Pons (tissue), 1 donor: Measurements from ENCODE around the gene MYCL.
A peak's percentile ranks its signal among the peaks of the same experiment; 100 is the strongest.
"Not testable (repeated sequence)": the region's sequence is repeated elsewhere in the genome, so short reads cannot be mapped to it uniquely, and the experiment has no call there.

Experiments used
- DNase-seq: peaks from one replicate; pipeline ENCODE4 v3.0.0-alpha.2; 2016; ENCODE audit warnings: low spot score

The MYCL gene

DNA sequence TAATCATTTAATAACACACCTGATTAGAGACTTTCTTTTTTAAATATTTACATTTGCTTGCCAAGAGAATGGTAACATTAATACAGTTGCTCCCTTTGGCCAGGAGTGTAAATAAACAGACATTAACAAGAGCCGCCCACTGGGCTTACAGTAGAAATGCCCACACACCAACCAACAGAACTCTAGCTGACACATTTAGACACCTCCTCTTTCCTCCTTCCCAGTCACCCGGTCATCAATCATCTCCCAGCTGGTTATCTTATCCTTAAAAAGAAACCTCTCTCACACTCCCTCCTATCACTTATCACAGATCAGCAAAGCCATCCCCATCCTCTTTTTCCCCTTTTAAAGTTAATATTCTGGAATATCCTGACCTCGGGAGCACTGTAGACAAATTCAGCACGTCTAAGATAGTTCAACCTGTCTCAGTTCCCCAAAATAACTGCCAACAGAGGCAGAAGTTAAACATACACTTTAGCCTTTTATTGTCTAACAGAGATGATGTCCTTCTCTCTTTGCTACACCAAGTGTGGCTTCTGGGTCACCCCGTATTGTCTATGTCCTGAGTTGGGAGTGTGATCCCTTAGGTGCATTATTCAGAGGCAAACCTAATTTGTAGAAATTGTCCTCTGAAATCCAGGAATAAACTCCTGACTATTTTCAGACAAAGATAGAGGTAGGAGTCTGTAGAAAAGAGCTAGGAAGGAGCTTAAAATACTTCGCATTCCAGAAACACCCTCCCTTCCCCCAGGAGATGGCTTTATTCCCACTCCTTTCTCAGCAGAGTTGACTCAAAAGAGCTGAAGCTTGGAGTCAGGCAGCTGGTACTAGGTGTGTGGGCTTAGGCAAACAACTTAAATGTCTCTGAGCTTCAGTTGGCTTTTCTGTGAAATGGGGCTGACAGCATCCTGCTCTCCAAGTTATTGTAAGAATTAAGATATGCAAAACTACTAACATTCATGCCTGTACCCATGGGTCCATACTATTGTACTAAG, 8.8 kb downstream of the MYCL start:
- DNase-seq: no peak

- no peak for DNase-seq
Measured at GRCh38 chr1:39890880-39891279, 10.8 kb downstream of the MYCL start.

DNA sequence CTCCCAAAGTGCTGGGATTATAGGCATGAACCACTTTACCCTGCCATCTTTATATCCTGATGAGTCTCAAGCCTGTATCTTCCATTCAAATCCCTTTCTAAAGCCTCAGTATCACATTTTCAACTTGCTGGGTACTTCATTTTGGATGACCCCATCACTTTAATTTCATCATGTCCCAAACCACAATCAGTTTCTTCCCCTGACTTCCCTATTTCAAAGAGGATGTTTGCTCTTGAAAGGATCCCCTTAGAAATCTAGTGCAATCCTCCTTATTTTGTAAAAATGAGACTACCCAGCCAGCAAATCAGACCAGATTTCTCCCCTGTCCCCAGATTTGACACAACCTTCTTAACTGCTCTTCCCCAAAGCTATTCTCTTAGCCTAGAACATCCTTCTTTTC, 11.4 kb downstream of the MYCL start:
- peak; percentile 79 for DNase-seq

- no peak for DNase-seq
Measured at GRCh38 chr1:39886757-39887231, 14.9 kb downstream of the MYCL start.

GRCh38 chr1:39885516-39885915, 16.2 kb downstream of the MYCL start:
- DNase-seq: no peak

DNA sequence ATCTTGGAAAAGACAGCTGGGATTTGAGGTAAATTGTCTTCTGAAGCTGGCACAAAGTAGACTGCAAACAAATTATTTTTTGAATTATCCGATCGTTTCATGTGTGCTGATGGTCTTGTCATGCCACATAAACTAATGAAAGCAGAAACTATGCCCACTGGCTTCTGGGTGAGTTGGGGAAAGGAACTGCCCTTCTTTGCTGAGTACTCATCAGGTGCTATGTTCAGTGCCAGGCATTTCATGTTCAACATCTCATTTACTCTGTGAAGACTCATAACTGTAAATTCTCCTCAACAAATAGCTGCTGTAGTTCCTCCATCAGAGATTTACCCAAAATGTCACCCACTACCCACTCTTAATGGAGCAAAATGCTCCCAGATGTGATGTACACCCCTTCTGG, 19.6 kb downstream of the MYCL start:
- no peak for DNase-seq

DNA sequence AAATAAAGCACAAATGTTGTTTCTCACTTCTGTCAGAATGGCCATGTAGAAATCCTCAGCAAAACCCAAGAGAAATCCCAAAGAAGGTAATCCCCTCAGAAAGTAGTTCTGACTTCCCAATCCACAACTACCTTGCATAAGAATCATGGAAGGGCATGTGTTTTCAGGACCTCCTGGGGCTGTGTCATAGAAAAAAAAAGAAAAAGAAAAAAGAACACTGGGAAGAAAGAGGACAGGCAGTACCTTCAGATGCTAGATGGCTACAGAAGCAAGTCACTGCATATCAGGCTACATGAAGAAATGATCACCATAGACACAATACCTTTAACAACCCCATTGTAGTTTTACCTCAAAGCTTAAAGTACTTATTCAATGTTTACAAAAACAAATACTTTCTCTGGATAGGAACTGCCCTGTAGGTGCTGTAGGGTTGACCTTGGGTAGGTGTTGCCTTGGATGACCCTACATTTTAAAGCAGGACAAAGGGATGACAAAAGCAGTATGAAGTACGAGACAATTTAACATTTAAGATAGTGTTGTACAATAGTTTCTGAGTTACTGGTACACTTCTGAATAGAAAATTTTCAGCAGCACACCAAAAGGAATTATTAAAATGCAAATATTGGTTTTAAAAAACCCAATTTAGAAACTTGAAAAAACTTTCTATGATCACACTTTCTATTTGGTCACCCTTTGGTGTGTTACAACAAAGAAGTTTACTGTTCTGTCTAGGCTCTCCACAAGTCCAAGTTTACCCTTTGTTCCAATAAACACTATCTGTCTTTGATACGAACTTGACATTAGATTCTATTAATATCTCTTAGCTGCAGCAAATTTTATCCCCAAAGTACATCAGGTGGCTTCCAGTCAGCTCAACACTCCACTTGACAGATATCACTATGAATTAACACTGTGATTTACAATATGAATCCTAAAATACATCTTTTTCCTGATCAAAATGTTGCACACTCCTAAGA, 23.4 kb downstream of the MYCL start:
- DNase-seq: peak; percentile 87

DNA sequence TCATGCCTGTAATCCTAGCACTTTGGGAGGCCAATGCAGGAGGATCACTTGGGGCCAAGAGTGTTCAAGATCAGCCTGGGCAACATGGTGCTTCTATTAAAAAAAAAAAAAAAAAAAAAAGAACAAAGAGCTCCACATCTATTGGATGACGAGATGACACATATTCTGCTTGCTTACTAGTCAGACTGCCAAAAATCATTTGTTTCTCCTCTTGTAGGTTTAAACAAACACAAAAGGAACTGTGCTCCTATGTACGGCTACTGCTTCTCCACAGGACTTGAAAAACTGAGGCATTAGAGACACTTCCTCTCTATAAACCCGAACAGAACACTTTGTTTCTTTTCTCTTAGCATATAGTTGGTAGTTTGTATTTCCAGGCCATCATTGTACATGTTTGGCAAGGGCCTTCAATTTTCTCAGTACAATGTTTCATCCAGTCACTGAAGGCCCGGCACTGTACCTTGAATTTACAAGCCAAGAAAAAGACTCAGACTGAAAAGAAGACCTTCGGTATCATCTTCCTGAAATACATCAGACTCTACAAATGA, 24.4 kb downstream of the MYCL start:
- peak; percentile 76 for DNase-seq

GRCh38 chr1:39876144-39876543, 25.6 kb downstream of the MYCL start:
- DNase-seq: peak; percentile 60

- no peak for DNase-seq
Measured at GRCh38 chr1:39872698-39873097, 29.0 kb downstream of the MYCL start.

DNA sequence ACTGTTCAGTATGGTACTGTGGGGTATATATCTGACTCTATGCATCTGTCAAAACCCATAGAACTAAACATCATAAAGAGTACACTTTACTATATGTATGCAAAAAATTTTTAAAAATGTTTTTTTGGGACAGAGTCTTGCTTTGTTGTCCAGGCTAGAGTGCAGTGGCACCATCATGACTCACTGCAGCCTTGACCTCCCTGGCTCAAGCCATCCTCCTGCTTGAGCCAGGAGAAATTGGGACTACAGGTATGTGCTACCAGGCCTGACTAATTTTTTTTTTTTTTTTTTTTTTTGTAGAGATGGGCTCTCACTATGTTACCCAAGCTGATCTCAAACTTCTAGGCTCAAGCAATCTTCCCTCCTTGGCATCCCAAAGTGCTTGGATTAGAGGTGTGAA, 29.9 kb downstream of the MYCL start:
- DNase-seq: no peak

DNA sequence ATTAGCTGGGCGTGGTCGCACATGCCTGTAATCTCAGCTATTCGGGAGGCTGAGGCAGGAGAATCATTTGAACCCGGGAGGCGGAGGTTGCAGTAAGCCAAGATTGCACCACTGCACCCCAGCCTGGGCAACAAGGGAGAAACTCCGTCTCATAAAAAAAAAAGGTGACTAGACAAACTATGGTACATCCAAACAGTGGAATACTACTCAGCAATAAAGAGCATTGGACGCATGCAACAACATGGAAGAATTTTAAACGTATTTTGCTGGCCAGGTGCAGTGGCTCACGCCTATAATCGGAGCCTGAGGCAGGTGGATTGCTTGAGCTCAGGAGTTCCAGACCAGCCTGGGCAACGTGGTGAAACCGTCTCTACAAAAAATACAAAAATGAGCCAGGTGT, 30.7 kb downstream of the MYCL start:
- DNase-seq: not testable (repeated sequence)

GRCh38 chr1:39869538-39870112, 32.1 kb downstream of the MYCL start:
- DNase-seq: not testable (repeated sequence)

DNA sequence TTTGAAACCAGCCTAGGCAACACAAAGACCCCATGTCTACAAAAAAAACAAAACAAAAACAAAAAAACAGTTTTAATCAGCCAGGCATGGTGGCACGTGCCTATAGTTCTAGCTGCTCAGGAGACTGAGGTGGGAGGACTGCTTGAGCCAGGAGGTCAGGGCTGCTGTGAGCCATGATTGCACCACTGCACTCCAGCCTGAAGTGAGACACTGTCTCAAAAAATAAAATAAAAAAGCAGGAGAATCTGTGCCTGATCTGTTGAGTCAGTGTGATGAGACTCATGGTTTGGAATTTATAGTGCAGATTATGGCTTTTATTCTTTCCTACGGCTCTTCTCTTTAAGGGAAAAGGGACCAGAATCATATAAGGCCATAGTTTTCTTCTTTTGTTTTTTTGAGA, 35.0 kb downstream of the MYCL start:
- no peak for DNase-seq

DNA sequence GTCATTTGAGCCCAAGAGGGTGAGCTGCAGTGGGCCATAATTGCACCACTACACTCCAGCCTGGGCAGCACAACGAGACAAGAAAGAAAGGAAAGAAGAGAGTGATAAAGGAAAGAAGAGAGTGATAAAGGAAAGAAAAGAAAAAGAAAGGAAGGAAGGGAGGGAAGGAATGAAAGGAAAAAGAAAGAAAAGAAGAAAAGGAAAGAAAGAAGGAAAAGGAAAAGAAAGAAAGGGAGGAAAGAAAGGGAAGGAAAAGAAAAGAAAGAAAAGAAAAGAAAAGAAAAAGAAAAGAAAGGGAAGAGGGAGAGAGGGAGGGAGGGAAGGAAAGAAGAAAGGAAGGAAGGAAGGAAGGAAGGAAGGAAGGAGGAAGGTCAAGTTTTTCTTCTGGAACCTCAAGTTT, 36.0 kb downstream of the MYCL start:
- DNase-seq: no peak

GRCh38 chr1:39863177-39863576, 38.5 kb downstream of the MYCL start:
- DNase-seq: no peak

DNA sequence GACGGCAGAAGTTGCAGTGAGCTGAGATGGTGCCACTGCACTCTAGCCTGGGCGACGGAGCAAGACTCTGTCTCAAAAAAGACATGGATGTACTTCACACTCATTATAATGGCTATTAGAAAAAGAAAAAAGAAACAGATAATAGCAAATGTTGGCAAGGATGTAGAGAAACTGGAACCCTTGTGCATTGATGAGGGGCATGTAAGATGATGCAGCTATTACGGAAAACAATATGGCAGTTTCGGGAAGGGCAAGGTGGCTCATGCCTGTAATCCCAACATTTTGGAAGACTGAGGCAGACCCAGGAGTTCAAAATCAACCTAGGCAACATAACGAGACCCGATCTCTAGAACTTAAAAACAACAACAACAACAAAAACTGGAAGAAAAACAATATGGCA, 40.7 kb downstream of the MYCL start:
- no peak for DNase-seq

DNA sequence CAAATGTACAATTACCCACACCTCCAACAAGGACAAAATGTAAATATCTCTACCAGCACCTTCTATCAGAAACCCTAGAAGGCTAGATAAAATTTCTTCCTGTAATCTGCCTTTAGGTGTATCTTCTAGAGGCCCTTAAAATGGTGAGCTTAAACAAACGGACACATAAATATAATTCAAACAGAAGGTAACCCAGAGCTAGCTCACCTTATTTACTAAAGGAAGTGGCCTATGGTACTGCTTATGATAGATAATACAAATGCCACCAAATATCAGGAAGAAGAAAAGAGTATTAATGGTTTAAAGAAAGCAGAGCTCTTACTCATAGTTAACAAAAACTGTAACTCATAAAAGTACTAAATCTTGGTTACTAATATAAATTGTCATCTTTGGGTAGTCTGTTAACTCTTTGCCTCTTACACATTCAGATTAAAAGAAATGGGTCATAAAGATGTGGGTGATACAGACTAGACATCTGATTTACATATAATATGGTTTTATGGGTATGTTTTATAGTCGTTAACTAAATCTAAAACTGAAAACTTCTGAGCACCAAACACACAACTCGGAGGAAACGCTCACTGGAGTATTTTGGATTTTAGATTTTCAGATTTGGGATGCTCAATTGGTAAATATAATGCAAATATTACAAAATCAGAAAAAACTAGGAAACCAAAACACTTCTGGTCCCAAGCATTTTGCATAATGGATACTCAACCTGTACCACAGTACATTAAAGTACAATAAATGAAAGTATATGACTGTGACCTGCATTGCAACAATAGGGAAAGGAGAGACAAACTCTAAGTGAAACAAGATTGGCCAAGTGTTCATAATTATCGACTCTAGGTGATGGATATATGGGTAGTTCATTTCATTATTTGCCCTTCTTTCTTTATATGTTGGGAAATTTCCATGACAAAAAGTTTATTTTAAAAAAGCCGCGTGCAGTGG, 41.6 kb downstream of the MYCL start:
- no peak for DNase-seq

GRCh38 chr1:39858315-39858714, 43.4 kb downstream of the MYCL start:
- no peak for DNase-seq

GRCh38 chr1:39857126-39857878, 44.4 kb downstream of the MYCL start:
- DNase-seq: no peak
